Smooth muscle cell of the brain vasculature (primary cell): ENCODE results near the gene PRORP.
"Not testable (repeated sequence)": the region's sequence is repeated elsewhere in the genome, so short reads cannot be mapped to it uniquely, and the experiment has no call there.

ENCODE experiments used
- DNase-seq: peaks from one replicate; pipeline ENCODE4 v3.0.0-alpha.2; 2012; ENCODE audit warnings: low read depth, low spot score

PRORP gene

GRCh38 chr14:35121887-35122695 lies at the start of gene PRORP, which contains the start of gene PPP2R3C:
TSS of gene PRORP (plus strand) at chr14:35122552. CDS start at chr14:35123246, 694 bp downstream.
TSS of gene PPP2R3C (minus strand) at chr14:35121990. CDS start at chr14:35121959, 31 bp downstream.
- peak; percentile 87 for DNase-seq

GRCh38 chr14:35073486-35073885 lies 48.9 kb upstream of the PRORP start:
- DNase-seq, result no peak

GRCh38 chr14:35078082-35078481 lies 44.3 kb upstream of the PRORP start:
- no peak for DNase-seq

- DNase-seq, result no peak
Observed at GRCh38 chr14:35079742-35080141, 42.6 kb upstream of the PRORP start.

GRCh38 chr14:35083530-35084150 lies 38.7 kb upstream of the PRORP start:
- no peak for DNase-seq

GRCh38 chr14:35085441-35085840 lies 36.9 kb upstream of the PRORP start:
- DNase-seq, result no peak

GRCh38 chr14:35088514-35088913 lies 33.8 kb upstream of the PRORP start:
- no peak for DNase-seq

GRCh38 chr14:35094645-35095044 lies 27.7 kb upstream of the PRORP start:
- DNase-seq, result not testable (repeated sequence)

- DNase-seq, result no peak
Observed at GRCh38 chr14:35107866-35108265, 14.5 kb upstream of the PRORP start.

- no peak for DNase-seq
Observed at GRCh38 chr14:35112641-35113040, 9.7 kb upstream of the PRORP start.

- no peak for DNase-seq
Observed at GRCh38 chr14:35113308-35113950, 8.9 kb upstream of the PRORP start.

- no peak for DNase-seq
Observed at GRCh38 chr14:35114036-35114435, 8.3 kb upstream of the PRORP start.

- no peak for DNase-seq
Observed at GRCh38 chr14:35116242-35116641, 6.1 kb upstream of the PRORP start.

GRCh38 chr14:35117112-35117511 lies 5.2 kb upstream of the PRORP start:
- DNase-seq, result no peak

GRCh38 chr14:35121026-35121886 lies 1.1 kb upstream of the PRORP start:
- no peak for DNase-seq

- DNase-seq, result peak; percentile 23
Observed at GRCh38 chr14:35122696-35123387, 490 bp downstream of the PRORP start.

- DNase-seq, result no peak
Observed at GRCh38 chr14:35123388-35123703, 994 bp downstream of the PRORP start.

GRCh38 chr14:35124127-35124526 lies 1.8 kb downstream of the PRORP start:
- no peak for DNase-seq

GRCh38 chr14:35133542-35134328 lies 11.4 kb downstream of the PRORP start:
- no peak for DNase-seq
